IPS-18c (cell line): ENCODE results near the gene PPARGC1A.

ENCODE experiments used
- H3K4me3 ChIP-seq: 2 replicates; pipeline ENCODE4 v1.7.0; 2013; ENCODE audit warnings: low read depth, mild to moderate bottlenecking, low read length, moderate library complexity; ENCODE audit not compliant: insufficient read depth
- H3K9me3 ChIP-seq: one replicate; pipeline ENCODE4 v1.6.1; 2013; ENCODE audit warnings: mild to moderate bottlenecking, low read length, moderate library complexity; ENCODE audit not compliant: control insufficient read depth, insufficient read depth

The PPARGC1A gene

GRCh38 chr4:23866450-23867075 lies 23.3 kb downstream of the PPARGC1A start:
- Histone ChIP-seq H3K9me3 (no peaks in the 10 kb centered on the region), H3K4me3 (no peak overlapping the region)

GRCh38 chr4:23861897-23862296 lies 27.9 kb downstream of the PPARGC1A start:
- Histone ChIP-seq H3K4me3 (no peak overlapping the region), H3K9me3 (no peaks in the 10 kb centered on the region)

GRCh38 chr4:23860919-23861318 lies 28.9 kb downstream of the PPARGC1A start:
- no peaks in the 10 kb centered on the region for H3K9me3 ChIP-seq
- H3K4me3 ChIP-seq, result no peak overlapping the region

DNA sequence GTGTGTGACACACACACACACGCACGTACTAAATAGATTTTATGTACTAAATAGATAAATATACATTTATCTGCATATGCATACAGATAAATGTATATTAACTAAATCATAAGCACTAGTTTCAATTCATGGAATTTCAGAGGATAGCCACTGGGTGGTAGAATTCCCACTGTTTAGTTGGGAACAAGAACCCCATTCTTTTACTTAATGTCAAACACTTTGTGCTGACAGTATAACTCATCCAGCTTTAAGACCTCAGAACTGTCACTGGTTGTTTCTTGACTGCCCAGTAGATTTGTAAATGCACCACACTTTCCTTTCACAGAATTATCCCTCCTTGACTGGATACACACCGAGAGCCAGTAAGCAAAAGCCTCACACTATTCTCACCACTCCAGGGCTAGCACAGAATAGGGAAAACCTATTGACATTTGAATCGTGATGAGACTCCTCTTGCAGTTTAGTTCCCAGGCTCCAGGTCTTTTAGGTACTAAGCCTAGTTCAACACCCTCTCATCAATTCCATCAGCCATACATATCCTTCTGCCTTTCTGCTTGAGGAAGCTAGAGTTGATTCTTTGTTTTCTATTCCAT lies 32.4 kb downstream of the PPARGC1A start:
- Histone ChIP-seq H3K9me3 (no peaks in the 10 kb centered on the region), H3K4me3 (no peak overlapping the region)

- Histone ChIP-seq H3K9me3 (no peaks in the 10 kb centered on the region), H3K4me3 (no peak overlapping the region)
Measured at GRCh38 chr4:23856630-23857029, 33.2 kb downstream of the PPARGC1A start.

GRCh38 chr4:23855912-23856605 lies 33.8 kb downstream of the PPARGC1A start:
- H3K4me3 ChIP-seq, result no peak overlapping the region
- no peaks in the 10 kb centered on the region for H3K9me3 ChIP-seq

DNA sequence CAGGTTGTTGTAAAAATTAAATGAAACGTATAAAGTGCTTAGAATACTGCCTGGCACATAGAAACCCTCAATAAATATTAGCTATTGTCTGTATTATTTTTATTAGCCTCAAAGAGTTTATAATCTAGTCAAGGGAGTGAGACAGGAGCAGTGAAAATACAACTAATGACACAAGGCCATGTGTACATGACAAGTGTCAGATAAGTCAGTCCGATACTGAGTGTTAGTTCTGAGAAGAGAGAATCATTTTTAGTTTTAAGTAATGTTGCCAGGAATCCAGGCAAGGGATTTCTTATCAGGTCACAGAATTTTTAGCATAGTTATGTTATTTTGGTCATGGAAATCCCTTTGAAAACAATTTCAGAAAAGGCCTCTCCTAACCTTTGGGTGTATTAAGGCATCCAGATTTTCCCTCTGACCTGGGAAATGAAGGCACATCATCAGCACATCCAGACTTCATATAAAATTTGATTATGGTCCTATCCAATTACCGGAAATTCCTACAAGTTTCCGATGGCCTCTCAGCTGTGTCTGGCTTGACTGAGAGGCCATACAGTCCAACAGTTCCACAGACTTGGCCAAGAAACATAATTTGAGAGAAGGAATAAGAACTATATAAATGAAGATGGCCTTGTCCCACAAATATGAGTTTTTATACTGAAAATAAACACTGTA lies 35.7 kb downstream of the PPARGC1A start:
- no peak overlapping the region for H3K4me3 ChIP-seq
- no peaks in the 10 kb centered on the region for H3K9me3 ChIP-seq

DNA sequence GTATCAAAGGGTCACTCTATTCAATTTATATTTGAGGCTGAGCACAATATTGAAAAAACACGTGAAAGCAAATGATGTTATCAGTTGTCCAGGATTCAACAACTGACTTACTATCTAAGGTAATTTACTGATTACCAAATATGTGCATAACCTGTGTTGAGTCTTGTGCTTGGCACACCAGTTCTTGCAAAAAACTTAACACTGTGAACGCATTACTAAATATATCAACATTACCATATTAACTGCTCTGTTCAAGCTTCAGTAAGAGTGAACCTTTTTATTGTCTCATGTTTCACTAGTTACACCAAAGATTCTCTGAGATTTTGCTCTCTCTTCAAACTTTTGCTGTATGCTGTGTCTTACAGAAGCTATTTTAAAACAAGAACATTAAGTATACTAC lies 38.4 kb downstream of the PPARGC1A start:
- Histone ChIP-seq H3K9me3 (no peaks in the 10 kb centered on the region), H3K4me3 (no peak overlapping the region)

DNA sequence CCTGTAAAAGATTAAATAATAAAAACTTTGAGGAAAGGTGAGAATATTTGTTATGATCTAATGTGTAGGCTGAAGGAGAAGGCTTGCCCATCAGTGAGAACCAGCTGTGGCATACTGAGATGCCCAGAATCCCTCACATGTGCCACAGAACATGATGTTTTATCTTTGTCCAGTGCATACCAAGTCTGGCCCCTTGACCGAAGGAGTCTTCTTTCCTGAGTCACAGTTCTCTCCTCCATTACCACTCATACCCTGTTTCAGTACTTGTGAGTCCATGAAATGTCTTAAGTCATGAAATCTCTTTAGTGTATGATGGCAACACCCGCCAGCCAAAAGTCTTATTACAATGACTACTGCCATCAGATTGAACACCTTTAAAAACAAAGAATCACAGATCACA lies 42.7 kb downstream of the PPARGC1A start:
- Histone ChIP-seq H3K4me3 (no peak overlapping the region), H3K9me3 (no peaks in the 10 kb centered on the region)

DNA sequence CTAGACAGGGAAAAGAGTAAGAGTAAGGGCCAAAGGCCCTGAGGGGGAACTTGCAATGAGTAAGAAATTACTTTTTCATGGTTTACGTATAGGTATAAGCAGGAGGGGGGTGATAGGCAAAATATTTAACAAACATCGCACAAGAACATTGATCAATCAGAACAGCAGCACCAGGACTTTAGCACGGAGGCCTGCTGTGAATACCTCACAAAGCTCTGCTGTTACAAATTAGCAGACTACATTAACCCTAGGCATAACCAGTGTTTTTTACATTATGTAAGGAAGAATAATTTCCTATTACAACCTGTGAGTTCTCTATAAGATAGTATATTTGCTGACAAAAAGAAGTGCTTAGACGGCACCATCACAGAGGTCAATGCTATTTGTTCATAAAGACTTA lies 44.9 kb downstream of the PPARGC1A start:
- Histone ChIP-seq H3K9me3 (no peaks in the 10 kb centered on the region), H3K4me3 (no peak overlapping the region)

GRCh38 chr4:23839279-23839678 lies 50.6 kb downstream of the PPARGC1A start:
- Histone ChIP-seq H3K9me3 (no peaks in the 10 kb centered on the region), H3K4me3 (no peak overlapping the region)

DNA sequence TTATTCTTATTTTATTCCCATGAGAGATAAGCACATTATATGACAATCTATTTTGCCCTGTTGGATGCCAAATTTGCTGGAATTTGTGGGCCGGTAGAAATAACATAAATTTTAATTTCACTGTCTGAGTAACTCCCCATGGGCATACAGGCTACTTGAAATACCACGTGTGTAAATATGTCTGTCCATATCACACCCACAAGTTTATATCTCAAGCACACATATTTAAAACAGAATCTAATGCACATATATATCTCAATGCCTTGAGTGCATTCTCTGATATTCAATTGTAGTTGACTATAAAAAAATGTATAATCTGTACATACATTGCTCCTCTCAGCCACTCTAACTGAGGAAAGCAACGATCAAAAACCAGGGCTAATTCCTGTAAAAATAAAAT lies 51.2 kb downstream of the PPARGC1A start:
- H3K9me3 ChIP-seq, result no peaks in the 10 kb centered on the region
- no peak overlapping the region for H3K4me3 ChIP-seq

DNA sequence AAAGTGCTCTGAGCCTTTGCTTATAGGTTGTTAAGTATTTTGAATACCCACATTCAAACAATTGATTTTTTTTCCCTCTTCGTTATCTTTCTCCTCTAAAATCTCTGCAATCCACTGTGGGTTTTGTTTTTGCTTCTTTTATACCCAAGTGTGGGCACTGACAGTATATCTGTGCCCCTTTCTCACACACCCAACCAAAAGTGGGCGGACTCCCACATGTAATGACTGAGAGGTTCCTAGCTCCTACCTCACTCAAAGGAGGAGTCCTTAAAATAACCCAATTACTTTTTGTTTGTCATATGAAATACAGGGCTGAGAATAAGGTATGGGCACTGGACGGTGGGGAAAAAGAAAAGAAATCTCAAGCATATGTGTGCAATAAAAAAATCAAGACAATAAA lies 51.7 kb downstream of the PPARGC1A start:
- Histone ChIP-seq H3K9me3 (no peaks in the 10 kb centered on the region), H3K4me3 (no peak overlapping the region)

- no peak overlapping the region for H3K4me3 ChIP-seq
- no peaks in the 10 kb centered on the region for H3K9me3 ChIP-seq
Measured at GRCh38 chr4:23837371-23837770, 52.5 kb downstream of the PPARGC1A start.

DNA sequence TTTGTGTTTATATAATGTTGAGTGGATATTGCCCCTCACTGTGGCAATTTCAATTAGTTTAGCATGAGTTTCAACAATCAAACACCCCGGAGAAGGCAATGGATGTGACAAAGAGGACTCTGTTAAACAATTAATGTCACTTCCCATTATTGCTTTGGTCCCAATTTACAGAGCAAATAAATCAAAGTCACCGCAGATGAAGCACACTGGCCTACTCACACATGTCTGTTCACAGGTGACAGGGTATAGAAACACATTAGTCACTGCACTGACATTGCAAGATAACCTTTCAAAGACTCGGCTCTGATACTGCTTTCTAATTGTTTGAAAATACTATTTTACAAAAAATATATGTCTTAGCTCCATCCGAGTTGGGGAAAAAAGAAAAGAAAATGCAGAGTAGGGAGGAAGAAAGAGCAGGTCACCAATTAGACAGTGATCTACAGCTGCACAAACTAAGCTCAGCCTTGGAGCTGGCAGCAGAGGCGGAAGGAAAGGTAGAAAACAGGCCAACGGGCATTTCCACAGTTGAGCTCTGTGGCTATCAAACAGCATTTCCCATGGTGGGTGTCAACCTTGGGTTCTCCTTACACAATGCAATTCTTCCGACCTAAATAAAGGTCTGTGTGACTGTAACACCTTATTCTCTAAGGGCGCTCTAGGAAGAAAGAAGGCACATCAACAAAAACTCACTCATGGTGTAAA lies 53.9 kb downstream of the PPARGC1A start:
- Histone ChIP-seq H3K4me3 (no peak overlapping the region), H3K9me3 (no peaks in the 10 kb centered on the region)

- H3K4me3 ChIP-seq, result no peak overlapping the region
- H3K9me3 ChIP-seq, result no peaks in the 10 kb centered on the region
Measured at GRCh38 chr4:23828779-23829178, 61.1 kb downstream of the PPARGC1A start.

- H3K9me3 ChIP-seq, result no peaks in the 10 kb centered on the region
Measured at GRCh38 chr4:23828020-23828715, 61.7 kb downstream of the PPARGC1A start.

More at GRCh38 chr4:23828020-23828715, 61.7 kb downstream of the PPARGC1A start:
- no peak overlapping the region for H3K4me3 ChIP-seq
